Measurements from ENCODE around the gene GGA3.

GGA3 gene

GRCh38 chr17:75250009-75250471, 11.4 kb downstream of the GGA3 start:
- peak; percentile 60 to 63 (median 62) for DNase-seq (ENCODE audit: low read depth in 3 of 3, low spot score in 1 of 3)

- no peak for DNase-seq (ENCODE audit: low read depth in 3 of 3, low spot score in 1 of 3)
These were observed 11.8 kb downstream of the GGA3 start for GRCh38 chr17:75249564-75249963.

GRCh38 chr17:75246404-75246803, 15.0 kb downstream of the GGA3 start:
- no peak for DNase-seq (ENCODE audit: low read depth in 3 of 3, low spot score in 1 of 3)

DNA sequence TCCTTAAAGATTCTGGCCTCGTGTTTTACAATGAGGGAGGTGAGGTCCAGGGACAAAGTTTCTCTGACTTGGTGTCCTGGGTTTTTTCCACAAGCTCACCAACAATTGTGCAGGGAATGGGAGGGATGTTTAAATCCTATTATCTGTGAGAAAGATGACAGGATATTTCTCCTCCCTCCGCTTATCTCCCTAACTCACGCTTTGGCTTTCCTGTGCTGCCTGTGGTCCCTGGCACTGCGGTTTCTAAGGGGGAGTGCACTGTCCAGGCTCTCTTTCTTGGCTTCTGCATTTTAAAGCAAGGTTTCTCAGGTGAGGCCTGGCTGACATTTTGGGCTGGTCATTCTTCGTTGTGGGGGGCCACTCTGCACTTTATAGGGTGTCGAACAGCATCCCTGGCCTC, 16.4 kb downstream of the GGA3 start:
- no peak for DNase-seq (ENCODE audit: low read depth in 3 of 3, low spot score in 1 of 3)

DNA sequence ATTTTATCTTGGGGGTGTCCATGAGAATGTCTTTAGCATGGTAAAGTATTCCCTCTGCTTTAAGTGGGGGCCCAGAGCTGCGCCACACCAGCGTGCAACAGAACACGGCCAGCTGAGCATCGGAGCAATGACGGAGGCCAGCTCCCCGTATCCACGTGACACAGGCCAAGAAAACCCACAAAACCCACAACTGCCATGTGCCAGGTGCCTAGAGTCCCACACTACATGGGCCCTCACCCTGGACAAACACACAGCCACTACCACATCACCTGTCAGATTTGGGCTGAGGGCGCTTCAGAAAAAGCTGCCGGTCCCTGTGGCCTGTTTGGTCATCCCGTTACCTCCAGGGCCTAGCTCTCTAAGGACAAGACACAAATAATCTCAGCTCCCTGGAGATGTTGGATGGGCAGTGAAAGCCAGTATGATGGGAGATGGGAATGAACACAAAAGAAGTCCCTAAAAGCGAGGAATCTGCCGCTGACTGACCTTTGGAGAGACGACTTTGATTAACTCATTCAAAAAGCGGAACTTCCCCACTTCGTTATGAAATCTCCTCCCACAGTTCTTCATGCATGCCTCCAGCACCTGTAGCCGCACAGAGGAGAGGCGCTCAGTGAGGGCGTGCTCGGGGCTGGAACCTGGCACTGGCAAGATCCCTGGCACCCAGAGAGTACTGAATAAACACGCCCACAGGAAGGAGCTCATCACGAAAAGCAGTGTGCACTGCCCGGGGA, 17.1 kb downstream of the GGA3 start:
- no peak for DNase-seq (ENCODE audit: low read depth in 3 of 3, low spot score in 1 of 3)

- no peak for DNase-seq (ENCODE audit: low read depth in 3 of 3, low spot score in 1 of 3)
These were observed 18.9 kb downstream of the GGA3 start for GRCh38 chr17:75242461-75243042.

GRCh38 chr17:75241996-75242460, 19.4 kb downstream of the GGA3 start:
- no peak for DNase-seq (ENCODE audit: low read depth in 3 of 3, low spot score in 1 of 3)

DNA sequence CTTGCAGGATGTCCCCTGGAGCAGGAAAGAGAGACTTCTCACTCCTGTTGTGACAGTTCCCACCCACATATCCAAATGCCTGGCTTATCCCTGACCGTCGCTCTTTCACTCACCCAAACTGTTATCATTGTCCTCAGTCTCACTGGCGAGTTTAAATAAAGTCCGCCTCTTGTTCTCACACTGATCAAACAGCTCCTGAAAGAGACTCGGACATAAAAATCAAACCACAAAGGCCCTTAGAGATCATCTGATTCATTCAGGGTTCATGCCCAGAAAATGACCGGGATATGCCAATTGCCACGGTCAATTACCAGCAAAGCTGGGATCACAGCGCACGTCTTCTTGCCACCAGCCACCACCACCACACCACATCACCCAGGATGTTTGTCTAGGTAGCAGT, 19.9 kb downstream of the GGA3 start:
- no peak for DNase-seq (ENCODE audit: low read depth in 3 of 3, low spot score in 1 of 3)

GRCh38 chr17:75241143-75241430, 20.3 kb downstream of the GGA3 start:
- DNase-seq (ENCODE audit: low read depth in 3 of 3, low spot score in 1 of 3), result no peak

DNA sequence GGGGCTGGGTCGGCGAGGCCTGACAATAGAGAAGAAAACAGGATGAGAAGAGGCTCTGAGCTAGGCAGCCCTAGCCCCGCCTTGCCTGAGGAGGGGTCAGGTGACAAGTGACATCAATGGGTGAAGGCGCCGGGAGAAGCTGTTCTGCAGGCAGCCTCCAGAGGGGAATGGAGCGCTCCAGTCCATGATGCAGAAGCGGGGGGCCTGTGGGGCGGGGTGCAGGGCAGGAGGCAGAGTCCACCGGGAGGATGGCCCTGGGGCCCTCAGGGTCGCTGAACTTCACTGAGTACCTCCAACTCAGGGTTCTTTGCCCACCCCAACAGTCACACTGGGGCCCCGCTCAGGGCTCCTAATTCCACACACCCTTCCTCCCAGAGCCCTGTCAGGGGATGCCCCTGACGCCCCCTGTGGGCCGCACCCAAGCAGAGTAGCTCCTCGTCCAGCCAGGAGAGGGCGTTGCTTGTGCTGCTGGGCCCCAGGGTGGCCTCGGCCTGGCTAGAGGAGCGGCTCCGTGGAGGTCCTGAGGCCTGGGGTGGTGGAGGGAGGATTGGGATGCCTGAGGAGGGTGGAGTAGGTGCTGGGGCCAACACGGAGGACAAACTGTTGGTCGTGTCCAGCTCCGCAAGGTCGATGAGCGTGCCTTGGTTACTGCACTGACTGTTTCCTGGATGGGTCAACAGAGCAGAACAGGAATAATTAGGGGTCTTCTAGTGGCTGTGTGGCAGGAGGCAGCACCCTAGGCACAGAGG, 20.8 kb downstream of the GGA3 start:
- no peak for DNase-seq (ENCODE audit: low read depth in 3 of 3, low spot score in 1 of 3)

- no peak for DNase-seq (ENCODE audit: low read depth in 3 of 3, low spot score in 1 of 3)
These were observed 21.5 kb downstream of the GGA3 start for GRCh38 chr17:75239778-75240393.

- no peak for DNase-seq (ENCODE audit: low read depth in 3 of 3, low spot score in 1 of 3)
These were observed 22.2 kb downstream of the GGA3 start for GRCh38 chr17:75239214-75239613.

DNA sequence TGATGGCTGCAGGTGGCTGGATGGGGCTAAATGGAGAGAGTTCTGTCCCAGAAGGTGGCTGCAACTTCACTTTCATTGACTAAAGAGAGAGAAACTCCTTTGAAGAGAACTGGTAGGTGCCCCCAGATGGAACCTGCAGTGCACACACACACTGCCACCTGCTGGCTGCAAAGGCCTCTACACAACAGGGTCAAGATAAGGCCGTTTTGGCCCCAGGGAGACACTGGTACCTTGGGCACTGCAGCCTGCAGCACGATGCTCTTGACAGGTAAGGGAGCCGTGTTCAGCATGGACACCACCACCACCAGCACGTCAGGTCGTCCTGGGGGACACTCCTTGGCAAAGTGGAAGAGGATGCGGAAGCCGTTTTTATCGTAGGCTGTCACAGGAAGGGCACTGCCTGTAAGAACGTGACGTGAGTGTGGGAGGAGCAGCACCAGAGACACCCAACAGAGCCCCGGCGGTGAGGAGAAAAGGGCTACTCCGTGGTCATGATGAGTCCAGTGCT, 22.7 kb downstream of the GGA3 start:
- DNase-seq (ENCODE audit: low read depth in 3 of 3, low spot score in 1 of 3), result peak in 2 of 3 donors; percentile 8 to 44

DNA sequence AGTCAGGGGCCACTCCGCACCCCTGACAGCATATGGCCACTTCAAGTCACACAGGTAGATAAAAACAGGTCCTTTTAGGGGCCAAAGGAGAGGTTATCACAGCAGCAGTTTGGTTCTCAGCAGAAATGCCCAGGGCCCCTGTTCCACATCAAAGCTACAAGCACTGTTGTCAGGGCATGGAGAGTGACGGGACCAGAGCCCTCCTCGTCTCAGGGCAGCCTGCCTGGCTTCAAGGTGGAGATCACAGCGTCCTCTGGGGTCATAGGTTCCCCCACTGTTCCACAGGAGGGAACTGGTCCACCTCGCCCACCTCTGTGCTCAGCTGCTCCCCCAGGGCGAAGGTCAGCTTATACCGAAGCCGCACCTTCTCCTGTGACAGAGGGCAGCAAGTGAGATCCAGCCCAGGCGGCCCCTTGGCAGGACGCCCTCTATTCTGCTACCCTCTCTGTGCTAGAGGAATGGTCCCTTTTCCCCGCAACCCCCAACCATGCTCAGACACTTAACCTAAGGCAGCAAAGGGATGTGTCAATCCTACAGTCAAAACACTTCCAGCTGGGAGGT, 23.3 kb downstream of the GGA3 start:
- DNase-seq (ENCODE audit: low read depth in 3 of 3, low spot score in 1 of 3), result no peak

- DNase-seq (ENCODE audit: low read depth in 3 of 3, low spot score in 1 of 3), result no peak
These were observed 24.0 kb downstream of the GGA3 start for GRCh38 chr17:75237100-75238014.

- no peak for DNase-seq (ENCODE audit: low read depth in 3 of 3, low spot score in 1 of 3)
These were observed 28.6 kb downstream of the GGA3 start for GRCh38 chr17:75232786-75233185.

GRCh38 chr17:75231741-75232464, 29.5 kb downstream of the GGA3 start:
- no peak for DNase-seq (ENCODE audit: low read depth in 3 of 3, low spot score in 1 of 3)

DNA sequence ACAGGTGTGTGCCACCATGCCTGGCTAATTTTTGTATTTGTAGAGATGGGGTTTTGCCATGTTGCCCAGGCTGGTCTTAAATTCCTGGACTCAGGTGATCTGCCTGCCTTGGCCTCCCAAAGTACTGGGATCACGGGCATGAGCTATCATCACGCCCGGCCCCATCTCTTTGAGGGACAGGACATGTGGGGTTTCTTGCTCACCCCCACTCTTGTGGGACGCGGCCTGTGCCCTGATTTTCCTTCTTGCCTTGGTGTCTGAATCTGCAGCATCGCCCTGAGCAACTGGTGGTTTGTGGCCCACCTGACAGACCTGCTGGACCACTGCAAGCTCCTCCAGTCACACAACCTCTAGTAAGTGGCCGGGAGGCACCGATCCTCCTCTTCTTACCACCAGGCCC, 30.3 kb downstream of the GGA3 start:
- no peak for DNase-seq (ENCODE audit: low read depth in 3 of 3, low spot score in 1 of 3)

- DNase-seq (ENCODE audit: low read depth in 3 of 3, low spot score in 1 of 3), result no peak
These were observed 32.6 kb downstream of the GGA3 start for GRCh38 chr17:75228847-75229246.

DNA sequence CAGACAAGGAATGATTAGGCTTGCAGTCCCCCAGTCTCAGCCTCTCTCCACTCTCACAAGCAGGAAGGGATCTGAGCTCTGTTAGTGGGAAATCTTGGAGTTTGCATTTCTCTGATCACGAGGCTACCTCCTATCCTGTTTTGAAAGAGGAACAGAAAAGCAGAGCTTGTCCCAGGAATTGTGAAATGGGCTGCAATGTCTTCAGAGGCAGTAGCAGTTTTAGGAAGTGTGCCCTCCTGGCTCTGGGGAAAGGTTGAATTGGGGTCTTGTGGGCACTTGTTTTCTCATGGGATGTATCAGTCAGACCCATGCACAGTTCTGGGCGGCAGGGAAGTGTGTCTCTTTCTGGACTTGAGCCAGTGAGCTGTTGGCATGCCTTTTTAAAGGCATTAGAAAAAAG, 33.1 kb downstream of the GGA3 start:
- DNase-seq (ENCODE audit: low read depth in 3 of 3, low spot score in 1 of 3), result no peak

All from stimulated activated CD4-positive, alpha-beta T cell treated with anti-CD3 and anti-CD28 coated beads, TNF-alpha, amount 100 ng/mL, for 1 hour (primary cell).